Measurements from ENCODE around the gene ALDH3B2.

The ALDH3B2 gene

DNA sequence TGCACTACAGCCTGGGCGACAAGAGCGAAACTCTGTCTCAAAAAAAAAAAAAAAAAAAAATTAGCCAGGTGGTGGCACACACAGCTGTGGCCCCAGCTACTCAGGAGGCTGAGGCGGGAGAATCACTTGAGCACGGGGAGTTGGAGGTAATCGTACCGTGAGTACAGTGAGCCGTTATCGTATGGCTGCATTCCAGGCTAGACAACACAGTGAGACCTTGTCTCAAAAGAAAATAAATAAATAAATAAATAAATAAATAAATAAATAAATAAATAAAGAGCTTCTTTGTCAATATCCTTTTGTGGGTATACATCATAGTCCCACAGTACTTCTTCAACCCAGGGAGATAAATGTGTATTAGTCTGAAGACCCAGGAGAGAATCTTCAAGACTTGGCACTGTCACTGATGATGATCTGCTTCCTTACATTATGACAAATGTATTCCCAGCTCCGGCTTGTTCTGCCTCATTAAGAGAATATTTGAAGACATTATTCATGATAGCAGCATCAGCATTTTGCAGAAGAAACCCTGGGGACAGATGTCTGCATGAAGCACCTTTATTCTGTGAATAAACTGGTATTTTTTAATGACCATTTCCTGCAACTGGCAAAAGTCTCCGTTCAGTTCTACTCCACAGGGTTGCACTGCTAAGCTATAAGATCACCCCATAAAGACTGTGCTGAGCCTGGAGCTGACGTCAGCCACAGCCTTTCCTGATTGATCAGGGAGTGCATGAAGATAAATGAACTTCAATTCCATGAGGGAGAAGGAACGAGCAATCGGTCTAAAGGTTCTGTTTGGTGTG is 22.2 kb downstream of the ALDH3B2 start (continued):
- TF ChIP-seq ZNF398 (tag by site-specific recombination; IDR thresholded peaks at IDR 0.05) (no peak), KLF17 (tag by site-specific recombination; IDR thresholded peaks at IDR 0.05) (no peak), ZBTB26 (tag by site-specific recombination; optimal IDR thresholded peaks at IDR 0.05) (no peak), ZNF266 (tag by site-specific recombination; IDR thresholded peaks at IDR 0.05; ENCODE audit: low read depth) (peak; percentile 44; the same call in 1 of the 2 replicates), ZNF37A (tag by site-specific recombination; IDR thresholded peaks at IDR 0.05) (no peak), ZBTB10 (tag by site-specific recombination; IDR thresholded peaks at IDR 0.05) (no peak), ZNF600 (tag by site-specific recombination; IDR thresholded peaks at IDR 0.05) (no peak), ZNF645 (tag by site-specific recombination; IDR thresholded peaks at IDR 0.05) (no peak), GLI4 (tag by site-specific recombination; IDR thresholded peaks at IDR 0.05) (no peak), ZNF837 (tag by site-specific recombination; IDR thresholded peaks at IDR 0.05) (no peak), ZNF426 (tag by site-specific recombination; IDR thresholded peaks at IDR 0.05) (peak; percentile 63), ZBTB1 (tag by site-specific recombination; IDR thresholded peaks at IDR 0.05) (no peak), ZNF324 (tag by site-specific recombination; IDR thresholded peaks at IDR 0.05) (no peak), PRDM1 (tag by site-specific recombination; IDR thresholded peaks at IDR 0.05) (no peak), ZNF18 (tag by site-specific recombination; IDR thresholded peaks at IDR 0.05) (no peak), ZNF549 (tag by site-specific recombination; IDR thresholded peaks at IDR 0.05) (no peak), ZNF114 (tag by site-specific recombination; IDR thresholded peaks at IDR 0.05) (no peak), ZFP3 (tag by site-specific recombination; IDR thresholded peaks at IDR 0.05; ENCODE audit: low read depth) (no peak)
- TF ChIP-seq, protein P1, sequence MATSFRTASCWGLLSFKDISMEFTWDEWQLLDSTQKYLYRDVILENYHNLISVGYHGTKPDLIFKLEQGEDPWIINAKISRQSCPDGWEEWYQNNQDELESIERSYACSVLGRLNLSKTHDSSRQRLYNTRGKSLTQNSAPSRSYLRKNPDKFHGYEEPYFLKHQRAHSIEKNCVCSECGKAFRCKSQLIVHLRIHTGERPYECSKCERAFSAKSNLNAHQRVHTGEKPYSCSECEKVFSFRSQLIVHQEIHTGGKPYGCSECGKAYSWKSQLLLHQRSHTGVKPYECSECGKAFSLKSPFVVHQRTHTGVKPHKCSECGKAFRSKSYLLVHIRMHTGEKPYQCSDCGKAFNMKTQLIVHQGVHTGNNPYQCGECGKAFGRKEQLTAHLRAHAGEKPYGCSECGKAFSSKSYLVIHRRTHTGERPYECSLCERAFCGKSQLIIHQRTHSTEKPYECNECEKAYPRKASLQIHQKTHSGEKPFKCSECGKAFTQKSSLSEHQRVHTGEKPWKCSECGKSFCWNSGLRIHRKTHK (tag by site-specific recombination; IDR thresholded peaks at IDR 0.05) = no peak
- TF ChIP-seq, protein P2, sequence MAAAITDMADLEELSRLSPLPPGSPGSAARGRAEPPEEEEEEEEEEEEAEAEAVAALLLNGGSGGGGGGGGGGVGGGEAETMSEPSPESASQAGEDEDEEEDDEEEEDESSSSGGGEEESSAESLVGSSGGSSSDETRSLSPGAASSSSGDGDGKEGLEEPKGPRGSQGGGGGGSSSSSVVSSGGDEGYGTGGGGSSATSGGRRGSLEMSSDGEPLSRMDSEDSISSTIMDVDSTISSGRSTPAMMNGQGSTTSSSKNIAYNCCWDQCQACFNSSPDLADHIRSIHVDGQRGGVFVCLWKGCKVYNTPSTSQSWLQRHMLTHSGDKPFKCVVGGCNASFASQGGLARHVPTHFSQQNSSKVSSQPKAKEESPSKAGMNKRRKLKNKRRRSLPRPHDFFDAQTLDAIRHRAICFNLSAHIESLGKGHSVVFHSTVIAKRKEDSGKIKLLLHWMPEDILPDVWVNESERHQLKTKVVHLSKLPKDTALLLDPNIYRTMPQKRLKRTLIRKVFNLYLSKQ (tag by site-specific recombination; IDR thresholded peaks at IDR 0.05; ENCODE audit: borderline replicate concordance) = no peak
- TF ChIP-seq, protein P3, sequence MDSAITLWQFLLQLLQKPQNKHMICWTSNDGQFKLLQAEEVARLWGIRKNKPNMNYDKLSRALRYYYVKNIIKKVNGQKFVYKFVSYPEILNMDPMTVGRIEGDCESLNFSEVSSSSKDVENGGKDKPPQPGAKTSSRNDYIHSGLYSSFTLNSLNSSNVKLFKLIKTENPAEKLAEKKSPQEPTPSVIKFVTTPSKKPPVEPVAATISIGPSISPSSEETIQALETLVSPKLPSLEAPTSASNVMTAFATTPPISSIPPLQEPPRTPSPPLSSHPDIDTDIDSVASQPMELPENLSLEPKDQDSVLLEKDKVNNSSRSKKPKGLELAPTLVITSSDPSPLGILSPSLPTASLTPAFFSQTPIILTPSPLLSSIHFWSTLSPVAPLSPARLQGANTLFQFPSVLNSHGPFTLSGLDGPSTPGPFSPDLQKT (IDR thresholded peaks at IDR 0.05; ENCODE audit: borderline replicate concordance, low read depth, low read length) = no peak
- TF ChIP-seq, protein P4, sequence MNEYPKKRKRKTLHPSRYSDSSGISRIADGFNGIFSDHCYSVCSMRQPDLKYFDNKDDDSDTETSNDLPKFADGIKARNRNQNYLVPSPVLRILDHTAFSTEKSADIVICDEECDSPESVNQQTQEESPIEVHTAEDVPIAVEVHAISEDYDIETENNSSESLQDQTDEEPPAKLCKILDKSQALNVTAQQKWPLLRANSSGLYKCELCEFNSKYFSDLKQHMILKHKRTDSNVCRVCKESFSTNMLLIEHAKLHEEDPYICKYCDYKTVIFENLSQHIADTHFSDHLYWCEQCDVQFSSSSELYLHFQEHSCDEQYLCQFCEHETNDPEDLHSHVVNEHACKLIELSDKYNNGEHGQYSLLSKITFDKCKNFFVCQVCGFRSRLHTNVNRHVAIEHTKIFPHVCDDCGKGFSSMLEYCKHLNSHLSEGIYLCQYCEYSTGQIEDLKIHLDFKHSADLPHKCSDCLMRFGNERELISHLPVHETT (tag by site-specific recombination; IDR thresholded peaks at IDR 0.05) = no peak
